HG03439 (cell line): Measurements from ENCODE around the gene MTREX.
"Not testable (repeated sequence)": the region's sequence is repeated elsewhere in the genome, so short reads cannot be mapped to it uniquely, and the experiment has no call there.

ENCODE experiments used
- ATAC-seq: cut with Tn5 transposase; IDR thresholded peaks from one replicate; pipeline ENCODE4 v1.9.1; 2021; ENCODE audit warnings: mild to moderate bottlenecking, moderate library complexity; ENCODE audit not compliant: unreplicated experiment

MTREX gene

GRCh38 chr5:55307383-55308253, at the start of gene MTREX, which contains the start of gene DHX29:
Gene MTREX, plus strand, starts transcription at chr5:55307989. Its CDS starts 25 bp downstream, at chr5:55308014.
Gene DHX29, minus strand, starts transcription at chr5:55307694. Its CDS starts 121 bp downstream, at chr5:55307573.
- ATAC-seq = peak; percentile 94

DNA sequence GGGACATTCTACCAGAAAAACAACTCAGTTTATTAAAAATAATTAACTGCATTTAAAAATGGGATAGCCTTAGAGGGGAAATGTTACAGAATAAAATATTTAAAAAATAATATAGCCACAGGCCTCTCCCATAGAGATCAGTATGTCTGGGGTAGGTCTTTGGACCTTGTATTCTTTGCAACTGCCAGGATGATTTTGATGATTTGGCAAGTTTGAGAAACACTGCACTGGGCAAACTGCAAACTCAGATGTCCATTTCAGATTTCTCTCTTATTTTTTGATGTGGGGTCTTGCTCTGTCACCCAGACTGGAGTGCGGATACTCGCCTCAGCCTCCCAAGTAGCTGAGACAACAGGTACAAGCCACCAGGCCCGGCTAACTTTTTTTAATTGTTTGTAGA, 49.5 kb upstream of the MTREX start:
- no peak for ATAC-seq

DNA sequence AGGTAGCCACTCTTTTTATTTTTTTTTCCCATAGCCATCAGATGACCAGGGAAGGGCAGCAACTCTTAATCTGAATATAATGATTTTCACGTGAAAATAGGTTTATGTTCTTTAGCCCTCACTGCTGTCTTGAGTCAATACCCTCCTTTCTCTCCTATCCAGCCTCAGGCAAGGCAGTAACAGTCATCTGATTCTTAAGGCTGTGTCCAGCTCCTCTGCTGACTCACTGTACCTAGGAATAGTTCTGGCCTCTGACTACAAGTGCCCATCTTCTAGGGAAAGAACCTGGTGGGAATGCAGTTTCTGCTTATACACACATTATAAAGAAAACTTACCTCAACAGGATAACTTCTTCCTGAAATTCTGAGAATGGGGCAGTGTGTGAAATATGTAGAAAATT, 31.0 kb upstream of the MTREX start:
- no peak for ATAC-seq

GRCh38 chr5:55278778-55279177, 29.0 kb upstream of the MTREX start:
- ATAC-seq = no peak

GRCh38 chr5:55286411-55286933, 21.3 kb upstream of the MTREX start:
- no peak for ATAC-seq

DNA sequence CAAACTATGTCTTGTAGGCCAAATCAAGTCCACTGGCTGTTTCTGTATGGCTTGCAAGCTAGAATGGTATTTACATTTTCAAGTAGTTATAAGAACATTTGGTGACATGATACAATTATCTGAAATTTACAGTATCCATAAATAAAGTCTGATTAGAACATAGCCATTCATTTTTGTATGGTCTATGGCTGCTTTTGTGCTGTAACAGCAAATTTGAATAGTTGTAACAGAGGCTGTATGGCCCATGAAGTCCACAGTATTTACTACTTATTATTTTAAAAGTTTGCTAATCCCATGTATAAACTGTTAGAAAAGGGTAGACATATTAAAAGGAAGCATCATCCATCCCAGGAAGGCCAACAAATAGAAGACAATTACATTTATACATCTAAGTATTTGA, 18.0 kb upstream of the MTREX start:
- ATAC-seq = no peak

DNA sequence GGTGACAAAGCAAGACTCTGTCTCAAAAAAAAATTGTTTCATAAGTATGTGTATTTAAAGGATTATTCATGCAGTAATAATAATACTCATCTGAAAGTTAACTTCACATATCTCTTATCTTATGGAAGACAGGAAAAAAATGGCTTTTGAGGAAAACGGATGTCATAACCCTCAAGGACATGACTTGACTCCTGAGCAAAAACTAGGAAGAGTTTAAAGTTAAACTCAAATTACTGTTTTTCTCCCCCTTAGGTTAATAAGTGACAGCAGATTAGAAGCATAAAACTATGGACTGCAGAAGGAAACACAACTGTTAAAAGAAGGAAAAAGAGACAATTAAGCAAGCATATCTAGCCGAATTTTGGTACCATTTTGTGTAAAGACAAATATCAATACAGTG, 16.8 kb upstream of the MTREX start:
- no peak for ATAC-seq

DNA sequence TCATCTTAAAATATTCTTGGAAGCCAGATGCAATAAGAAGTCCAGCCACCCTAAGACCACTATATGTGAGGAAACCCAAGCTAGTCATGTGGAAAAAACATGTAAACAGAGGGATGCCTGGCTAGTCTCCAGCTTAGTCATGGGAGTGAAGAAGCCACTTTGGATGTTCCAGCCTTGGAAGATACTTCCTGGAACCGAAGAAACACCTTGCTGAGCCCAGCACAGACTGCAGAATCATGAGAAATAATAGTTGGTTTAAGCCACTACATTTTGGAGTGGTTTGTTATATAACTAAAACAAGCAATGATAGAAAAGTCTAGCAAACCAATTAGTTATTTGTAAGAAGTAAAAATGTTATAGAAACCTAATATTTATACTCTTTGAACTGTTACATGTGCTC, 12.9 kb upstream of the MTREX start:
- no peak for ATAC-seq

GRCh38 chr5:55300890-55301289, 6.9 kb upstream of the MTREX start:
- ATAC-seq = no peak

- no peak for ATAC-seq
Measured at GRCh38 chr5:55303238-55303690, 4.5 kb upstream of the MTREX start.

DNA sequence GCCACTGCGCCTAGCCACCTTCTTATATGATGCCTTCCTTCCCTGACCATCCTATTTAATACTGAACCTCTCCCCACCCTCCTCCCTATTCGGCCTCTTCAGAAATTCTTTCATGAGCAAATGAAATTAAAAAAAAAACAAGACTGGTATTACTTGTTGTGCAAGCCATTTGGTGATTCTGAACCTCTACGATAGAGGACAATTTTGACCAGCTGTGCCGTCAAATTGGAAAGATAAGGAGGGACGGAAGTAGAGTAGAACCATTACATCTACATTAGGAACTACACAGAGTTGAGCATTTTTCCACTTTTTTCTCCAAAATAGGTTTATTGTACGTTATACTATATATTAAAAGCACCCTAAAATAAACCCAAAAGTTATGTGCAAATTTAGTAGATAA, 3.2 kb upstream of the MTREX start:
- no peak for ATAC-seq

DNA sequence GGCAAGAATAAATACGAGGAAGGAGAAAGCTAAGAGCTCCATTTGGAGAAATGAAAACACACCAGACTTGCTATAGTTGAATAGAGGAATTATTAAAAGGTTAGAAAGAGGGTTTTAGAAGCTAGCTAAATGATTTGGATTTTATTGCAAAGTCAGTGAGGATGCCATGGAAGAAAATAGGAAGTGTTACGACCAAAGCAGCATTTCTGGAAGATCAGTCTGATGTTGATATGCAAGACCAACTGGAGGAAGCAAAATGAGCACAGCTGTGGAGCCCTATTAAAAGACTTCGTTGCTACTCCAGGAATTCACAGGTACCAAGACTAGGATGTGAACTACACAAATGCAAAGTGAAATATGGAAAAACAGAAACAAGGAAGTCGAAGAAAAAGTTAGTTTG, 2.4 kb upstream of the MTREX start:
- no peak for ATAC-seq

DNA sequence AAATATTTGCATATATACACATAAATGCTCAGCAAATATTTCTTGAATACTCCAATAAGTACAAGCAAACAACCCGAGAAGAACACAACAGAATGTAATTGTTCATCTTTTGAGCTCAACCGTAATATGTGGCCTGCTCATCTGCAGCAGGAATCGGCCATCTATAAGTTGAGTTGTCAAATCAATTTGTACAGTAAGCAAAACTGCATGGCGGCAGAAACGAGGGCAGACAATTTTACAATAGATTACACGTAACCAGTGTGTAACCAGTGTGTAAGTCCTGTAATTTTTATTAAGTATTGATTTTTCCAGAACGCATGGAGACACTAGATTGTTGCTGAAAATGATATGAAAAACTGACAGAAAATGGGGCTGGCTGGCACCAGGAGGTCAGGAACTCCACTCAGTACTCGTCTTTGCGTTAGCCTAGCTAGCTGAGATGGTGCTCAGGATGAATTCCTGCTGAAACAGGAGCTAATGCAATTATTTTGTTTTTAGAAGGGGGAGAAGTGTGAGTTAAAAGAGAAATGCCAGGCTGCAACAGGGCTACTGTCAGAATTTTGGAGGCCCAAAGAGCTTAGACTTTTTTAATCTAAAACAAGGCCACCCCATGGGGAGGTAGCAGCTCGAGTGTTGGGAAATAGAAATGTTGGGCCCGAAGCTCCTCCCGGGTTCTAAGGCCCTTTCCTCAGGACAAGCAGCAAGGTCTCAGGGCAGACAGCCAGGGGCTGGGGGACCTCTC, 977 bp upstream of the MTREX start:
- no peak for ATAC-seq

GRCh38 chr5:55308254-55308836, 556 bp downstream of the MTREX start:
- no peak for ATAC-seq

DNA sequence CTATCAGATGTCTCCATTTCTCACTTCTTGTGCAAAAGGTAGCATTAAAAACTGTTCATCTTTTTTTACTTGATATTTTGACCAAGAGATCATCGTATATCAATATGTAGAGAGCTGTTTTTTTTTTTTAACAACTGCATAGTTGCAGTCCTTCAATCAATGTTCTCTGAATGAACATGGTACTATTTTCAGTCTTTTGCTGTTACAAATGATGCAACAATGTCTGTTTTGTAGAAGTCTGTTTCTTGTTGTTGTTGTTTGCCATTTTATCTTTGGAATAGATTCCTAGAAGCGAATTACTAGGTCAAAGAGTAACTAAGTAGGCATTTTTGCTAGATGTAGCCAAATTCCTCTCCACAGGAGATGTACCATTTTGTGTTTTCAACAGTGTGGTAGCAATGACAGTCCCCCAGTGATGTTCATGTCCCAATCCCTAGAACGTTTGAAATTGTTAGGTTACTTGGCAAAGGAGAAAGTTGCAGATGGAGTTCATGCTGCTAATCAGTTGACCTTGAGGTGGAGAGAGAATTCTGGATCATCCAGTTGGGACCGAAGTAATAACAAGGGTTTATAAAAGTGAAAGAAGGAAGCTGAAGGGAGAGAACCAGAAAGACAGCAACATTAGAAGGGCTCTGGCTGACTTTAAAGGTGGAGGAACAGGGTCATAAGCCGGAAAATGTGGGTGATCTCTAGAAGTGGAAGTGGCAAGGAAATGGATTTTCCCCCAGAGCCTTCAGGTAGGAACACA, 6.3 kb downstream of the MTREX start:
- no peak for ATAC-seq

GRCh38 chr5:55316289-55316688, 8.5 kb downstream of the MTREX start:
- no peak for ATAC-seq

GRCh38 chr5:55316837-55317236, 9.0 kb downstream of the MTREX start:
- ATAC-seq = no peak

GRCh38 chr5:55318237-55318636, 10.4 kb downstream of the MTREX start:
- not testable (repeated sequence) for ATAC-seq

DNA sequence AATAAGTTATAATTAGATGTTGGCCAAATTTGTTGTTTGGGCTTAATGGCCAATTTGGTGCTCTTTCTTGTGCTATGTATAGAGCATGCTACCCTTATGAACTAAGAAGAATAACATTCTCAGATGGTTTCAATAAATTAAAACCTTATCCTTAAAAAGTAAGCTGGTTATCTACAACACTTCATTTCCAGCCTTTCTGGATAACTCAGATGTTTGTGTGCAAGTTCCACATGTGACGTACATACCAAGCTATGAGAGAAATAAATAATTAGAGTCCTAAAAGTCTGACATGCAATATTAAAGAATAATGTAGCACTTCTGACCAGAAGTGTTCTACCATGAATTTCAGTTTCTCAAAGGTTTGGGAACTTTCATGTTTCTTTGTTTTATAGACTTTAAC, 11.7 kb downstream of the MTREX start:
- no peak for ATAC-seq

DNA sequence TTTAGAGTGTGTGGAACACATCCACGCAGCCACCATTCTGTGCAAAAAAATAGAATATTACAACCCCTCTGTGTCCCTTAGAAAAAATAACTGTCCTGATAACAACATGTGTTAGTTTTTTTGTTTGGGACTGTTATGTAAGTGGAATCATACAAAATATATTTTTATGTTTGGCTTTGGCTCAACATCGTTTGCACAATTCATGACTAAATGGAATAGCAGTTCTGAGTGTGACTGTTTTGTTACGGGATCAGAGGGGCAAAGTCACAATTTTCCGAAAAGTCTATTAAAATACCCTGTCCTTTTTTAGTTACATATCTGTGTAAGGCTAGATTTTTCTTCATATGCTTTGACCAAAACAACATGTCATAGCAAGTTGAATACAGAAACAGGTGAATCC, 12.8 kb downstream of the MTREX start:
- no peak for ATAC-seq

- ATAC-seq = no peak
Measured at GRCh38 chr5:55324006-55324405, 16.2 kb downstream of the MTREX start.
